Type B pancreatic cell (in vitro differentiated cells): ENCODE measurements around the gene NDUFV1. TPM values are rescaled to one million over a fixed set of nuclear protein-coding genes. Genes with fewer than 3 reads are reported as not detected.

Experiments
- DNase-seq: peaks from one replicate; pipeline ENCODE4 v3.0.0; 2021; ENCODE audit warnings: mixed read lengths; ENCODE audit not compliant: unreplicated experiment; ENCODE audit errors: extremely low spot score
- H3K27ac Mint-ChIP-seq: 2 replicates; pipeline ENCODE4 v1.8.0; 2021; ENCODE audit warnings: mild to moderate bottlenecking, mixed read lengths
- H3K27me3 Mint-ChIP-seq: 2 replicates; pipeline ENCODE4 v1.8.0; 2021; ENCODE audit warnings: mixed read lengths
- H3K36me3 Mint-ChIP-seq: 2 replicates; pipeline ENCODE4 v1.8.0; 2021; ENCODE audit warnings: mixed read lengths
- H3K4me1 Mint-ChIP-seq: one replicate; pipeline ENCODE4 v1.8.0; 2021; ENCODE audit warnings: mixed read lengths; ENCODE audit not compliant: unreplicated experiment
- H3K4me3 Mint-ChIP-seq: 2 replicates; pipeline ENCODE4 v1.8.0; 2021; ENCODE audit warnings: mild to moderate bottlenecking, mixed read lengths
- H3K9me3 Mint-ChIP-seq: 2 replicates; pipeline ENCODE4 v1.8.0; 2021; ENCODE audit warnings: mixed read lengths
- total RNA-seq: library from RNA; stranded (reverse); gene quantifications from 2 replicates; pipeline ENCODE4 v1.2.1, GENCODE V29; 2021; ENCODE audit warnings: low replicate concordance
- TF ChIP-seq, protein P1 (sequence below): fragments of 200-600 bp; sonication (generic); conservative IDR thresholded peaks from 2 replicates; pipeline ENCODE4 v1.5.0; 2021; ENCODE audit warnings: antibody characterized with exemption, mild to moderate bottlenecking

Gene NDUFV1
- total RNA-seq, 1 donor from 2014 or later, result 226 TPM

DNA sequence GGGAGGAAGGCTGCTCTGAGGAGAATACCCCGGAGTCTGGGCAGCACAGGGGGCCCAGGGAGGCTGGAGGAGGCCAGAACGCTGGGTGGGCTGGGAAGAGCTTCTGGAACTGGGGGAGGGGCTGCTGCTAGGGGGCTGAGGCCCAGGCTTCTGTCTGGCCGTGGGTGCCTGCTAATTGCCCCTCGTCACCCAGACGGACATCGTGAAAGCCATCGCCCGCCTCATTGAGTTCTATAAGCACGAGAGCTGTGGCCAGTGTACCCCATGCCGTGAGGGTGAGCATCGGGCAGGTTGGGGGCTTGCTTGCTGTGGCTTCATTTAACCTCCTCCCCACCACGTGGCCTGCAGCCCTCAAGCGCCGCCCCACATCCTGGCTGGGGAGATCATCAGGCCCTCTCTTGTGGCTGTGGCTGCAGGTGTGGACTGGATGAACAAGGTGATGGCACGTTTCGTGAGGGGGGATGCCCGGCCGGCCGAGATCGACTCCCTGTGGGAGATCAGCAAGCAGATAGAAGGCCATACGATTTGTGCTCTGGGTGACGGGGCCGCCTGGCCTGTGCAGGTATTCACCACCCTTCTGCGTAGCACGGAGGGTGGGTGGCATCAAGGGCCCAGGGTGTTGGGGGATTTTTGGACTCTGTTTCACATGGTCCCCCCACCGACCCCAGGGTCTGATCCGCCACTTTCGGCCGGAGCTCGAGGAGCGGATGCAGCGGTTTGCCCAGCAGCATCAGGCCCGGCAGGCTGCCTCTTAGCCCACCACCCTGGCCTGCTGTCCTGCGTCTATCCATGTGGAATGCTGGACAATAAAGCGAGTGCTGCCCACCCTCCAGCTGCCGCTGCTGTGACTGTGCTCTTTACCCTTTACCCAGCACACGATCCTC lies 5.2 kb downstream of the NDUFV1 start:
- Mint-ChIP-seq H3K36me3 (no peaks in the 10 kb centered on the region), H3K9me3 (no peaks in the 10 kb centered on the region), H3K27ac (no peak overlapping the region), H3K4me3 (no peak overlapping the region), H3K27me3 (peaks cover under 1% of the 10 kb centered on the region), H3K4me1 (peaks cover 1% of the 10 kb centered on the region)
- DNase-seq, result no peak
- TF ChIP-seq, protein P1, sequence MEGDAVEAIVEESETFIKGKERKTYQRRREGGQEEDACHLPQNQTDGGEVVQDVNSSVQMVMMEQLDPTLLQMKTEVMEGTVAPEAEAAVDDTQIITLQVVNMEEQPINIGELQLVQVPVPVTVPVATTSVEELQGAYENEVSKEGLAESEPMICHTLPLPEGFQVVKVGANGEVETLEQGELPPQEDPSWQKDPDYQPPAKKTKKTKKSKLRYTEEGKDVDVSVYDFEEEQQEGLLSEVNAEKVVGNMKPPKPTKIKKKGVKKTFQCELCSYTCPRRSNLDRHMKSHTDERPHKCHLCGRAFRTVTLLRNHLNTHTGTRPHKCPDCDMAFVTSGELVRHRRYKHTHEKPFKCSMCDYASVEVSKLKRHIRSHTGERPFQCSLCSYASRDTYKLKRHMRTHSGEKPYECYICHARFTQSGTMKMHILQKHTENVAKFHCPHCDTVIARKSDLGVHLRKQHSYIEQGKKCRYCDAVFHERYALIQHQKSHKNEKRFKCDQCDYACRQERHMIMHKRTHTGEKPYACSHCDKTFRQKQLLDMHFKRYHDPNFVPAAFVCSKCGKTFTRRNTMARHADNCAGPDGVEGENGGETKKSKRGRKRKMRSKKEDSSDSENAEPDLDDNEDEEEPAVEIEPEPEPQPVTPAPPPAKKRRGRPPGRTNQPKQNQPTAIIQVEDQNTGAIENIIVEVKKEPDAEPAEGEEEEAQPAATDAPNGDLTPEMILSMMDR, result no peak

DNA sequence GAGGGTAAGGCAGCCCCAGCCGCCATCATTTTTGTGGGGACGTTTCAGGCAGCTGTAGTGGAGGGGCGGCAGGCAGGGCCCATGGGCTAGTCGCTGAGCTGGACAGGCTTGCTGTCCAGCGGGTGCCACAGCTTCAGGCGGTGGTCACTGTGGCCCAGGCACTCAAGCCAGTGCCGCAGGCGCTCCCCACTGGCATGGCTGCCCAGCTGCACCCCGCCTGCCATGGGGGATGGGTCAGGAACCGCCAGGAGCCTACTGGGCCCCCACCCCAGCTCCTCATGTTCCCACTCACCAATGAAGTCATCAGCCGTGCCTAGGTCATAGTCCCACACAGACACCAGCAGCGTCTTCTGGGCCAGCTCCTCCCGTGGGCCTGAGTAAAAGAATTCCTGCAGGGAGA lies 6.0 kb downstream of the NDUFV1 start:
- Mint-ChIP-seq H3K4me1 (peaks cover 9% of the 10 kb centered on the region), H3K36me3 (no peaks in the 10 kb centered on the region), H3K27ac (peak overlapping the region; percentile 16), H3K9me3 (no peaks in the 10 kb centered on the region), H3K27me3 (peaks cover 9% of the 10 kb centered on the region), H3K4me3 (no peak overlapping the region)
- DNase-seq, result no peak
- TF ChIP-seq, protein P1, result no peak

DNA sequence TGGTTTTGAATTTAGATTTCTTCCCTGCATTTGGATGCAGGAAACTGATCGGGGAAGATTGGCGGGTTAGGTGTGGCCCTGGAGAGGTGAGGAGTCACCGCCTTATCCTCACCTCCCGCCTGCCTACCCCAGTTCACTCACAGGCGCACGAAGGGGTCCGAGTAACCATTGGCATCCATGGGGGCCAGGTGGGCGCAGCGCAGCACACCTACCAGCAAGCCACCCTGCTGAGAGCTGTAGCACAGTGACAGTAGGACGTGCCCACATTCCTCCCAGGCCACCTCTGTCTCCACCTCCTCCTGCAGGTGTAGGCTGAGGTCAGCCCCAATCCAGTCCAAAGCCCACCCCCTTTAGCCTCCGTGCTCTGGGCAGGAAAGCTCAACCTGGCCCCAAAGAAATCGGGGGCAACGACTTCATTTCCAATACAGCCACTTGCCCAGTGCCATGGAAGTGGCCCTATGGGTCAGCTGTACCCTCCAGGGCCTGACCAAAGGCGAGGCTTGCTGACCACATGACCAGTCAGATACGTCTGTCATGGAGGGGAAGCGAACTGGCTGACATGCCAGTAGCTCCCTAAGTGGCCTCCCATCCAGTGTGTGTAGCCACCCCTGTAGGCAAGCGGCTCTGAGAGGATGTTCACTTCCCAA lies 6.7 kb downstream of the NDUFV1 start:
- TF ChIP-seq, protein P1, result no peak
- Mint-ChIP-seq H3K36me3 (no peaks in the 10 kb centered on the region), H3K4me3 (no peak overlapping the region), H3K4me1 (peaks cover 12% of the 10 kb centered on the region), H3K27ac (peak overlapping the region; percentile 16), H3K27me3 (peaks cover 12% of the 10 kb centered on the region), H3K9me3 (no peaks in the 10 kb centered on the region)
- no peak for DNase-seq

DNA sequence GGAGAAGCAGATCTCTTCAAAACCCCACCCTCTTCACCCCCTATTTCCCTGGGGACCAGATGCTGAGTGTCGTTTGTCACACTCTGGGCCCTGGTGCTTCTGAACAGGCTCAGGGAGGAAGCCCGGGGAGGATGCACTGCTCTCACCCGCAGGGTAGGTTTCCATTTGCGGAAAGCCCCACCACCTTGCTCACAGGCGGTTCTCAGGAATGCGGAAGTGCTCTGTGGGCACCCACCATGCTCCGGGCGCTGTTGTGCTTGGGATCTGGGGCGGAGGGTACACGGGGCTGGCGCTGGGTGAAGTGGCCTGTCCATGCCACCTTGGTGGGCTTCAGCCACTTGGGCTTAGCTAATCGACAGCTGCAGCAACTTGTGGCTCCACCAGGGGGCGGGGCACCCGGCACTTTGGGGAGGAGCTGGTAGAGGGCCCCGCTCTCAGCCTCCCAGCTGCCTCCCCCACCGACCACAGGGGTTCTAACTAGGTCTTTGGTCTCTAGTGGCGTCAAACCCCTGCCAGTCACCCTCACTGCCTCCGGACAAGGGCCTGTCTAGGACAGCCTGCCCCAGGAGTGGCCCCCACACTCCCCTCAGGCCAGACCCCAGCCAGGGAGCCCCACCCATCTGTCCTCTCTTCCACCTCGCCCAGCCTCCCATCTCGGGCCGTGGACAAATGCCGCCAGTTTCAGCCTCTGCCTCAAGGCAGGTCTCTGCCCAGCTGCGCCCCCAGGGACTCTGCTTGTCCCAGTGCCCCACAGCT lies 7.4 kb downstream of the NDUFV1 start:
- peak; percentile 83 for DNase-seq
- H3K27ac Mint-ChIP-seq, result no peak overlapping the region
- H3K36me3 Mint-ChIP-seq, result no peaks in the 10 kb centered on the region
- TF ChIP-seq, protein P1, result peak; percentile 82
- H3K4me1 Mint-ChIP-seq, result peaks cover 12% of the 10 kb centered on the region
- no peaks in the 10 kb centered on the region for H3K9me3 Mint-ChIP-seq
- peak overlapping the region; percentile 20 for H3K4me3 Mint-ChIP-seq
- peaks cover 12% of the 10 kb centered on the region for H3K27me3 Mint-ChIP-seq
